ENCODE results near the gene LRMDA. TPM values are rescaled to one million over a fixed set of nuclear protein-coding genes. Genes with fewer than 3 reads are reported as not detected.

Gene LRMDA
- total RNA-seq, 1 donor from 2014 or later, result not detected

DNA sequence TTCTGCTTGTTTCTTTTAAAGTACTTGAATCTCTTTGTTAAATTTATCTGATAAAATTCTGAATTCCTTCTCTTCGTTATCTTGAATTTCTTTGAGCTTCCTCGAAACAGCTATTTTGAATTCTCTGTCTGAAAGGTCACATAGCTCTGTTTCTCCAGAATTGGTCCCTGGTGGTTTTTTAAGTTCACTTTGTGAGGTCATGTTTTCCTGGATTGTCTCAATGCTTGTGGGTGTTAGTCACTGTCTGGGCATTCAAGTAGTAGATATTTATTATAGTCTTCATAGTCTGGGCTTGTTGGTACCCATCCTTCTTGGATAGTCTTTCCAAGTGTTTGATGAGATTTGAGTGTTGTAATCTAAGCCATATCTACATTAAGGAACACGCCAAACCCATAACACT is 1060.6 kb downstream of the LRMDA start:
- TF ChIP-seq, protein P1, sequence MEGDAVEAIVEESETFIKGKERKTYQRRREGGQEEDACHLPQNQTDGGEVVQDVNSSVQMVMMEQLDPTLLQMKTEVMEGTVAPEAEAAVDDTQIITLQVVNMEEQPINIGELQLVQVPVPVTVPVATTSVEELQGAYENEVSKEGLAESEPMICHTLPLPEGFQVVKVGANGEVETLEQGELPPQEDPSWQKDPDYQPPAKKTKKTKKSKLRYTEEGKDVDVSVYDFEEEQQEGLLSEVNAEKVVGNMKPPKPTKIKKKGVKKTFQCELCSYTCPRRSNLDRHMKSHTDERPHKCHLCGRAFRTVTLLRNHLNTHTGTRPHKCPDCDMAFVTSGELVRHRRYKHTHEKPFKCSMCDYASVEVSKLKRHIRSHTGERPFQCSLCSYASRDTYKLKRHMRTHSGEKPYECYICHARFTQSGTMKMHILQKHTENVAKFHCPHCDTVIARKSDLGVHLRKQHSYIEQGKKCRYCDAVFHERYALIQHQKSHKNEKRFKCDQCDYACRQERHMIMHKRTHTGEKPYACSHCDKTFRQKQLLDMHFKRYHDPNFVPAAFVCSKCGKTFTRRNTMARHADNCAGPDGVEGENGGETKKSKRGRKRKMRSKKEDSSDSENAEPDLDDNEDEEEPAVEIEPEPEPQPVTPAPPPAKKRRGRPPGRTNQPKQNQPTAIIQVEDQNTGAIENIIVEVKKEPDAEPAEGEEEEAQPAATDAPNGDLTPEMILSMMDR (IDR thresholded peaks at IDR 0.05), result no peak
- ChIA-PET POLR2A (no interaction called here), CTCF (no interaction called here)
- DNase-seq (no peak), ATAC-seq (ENCODE audit: low read depth) (no peak)
- Mint-ChIP-seq H3K9me3 (peaks cover 9% of the 10 kb centered on the region), H3K4me1 (no peaks in the 10 kb centered on the region), H3K27me3 (no peaks in the 10 kb centered on the region), H3K27ac (no peak overlapping the region), H3K4me3 (no peak overlapping the region), H3K36me3 (ENCODE audit: low read depth) (no peaks in the 10 kb centered on the region)
- intact Hi-C loops (cut with micrococcal nuclease), result no loop called here

DNA sequence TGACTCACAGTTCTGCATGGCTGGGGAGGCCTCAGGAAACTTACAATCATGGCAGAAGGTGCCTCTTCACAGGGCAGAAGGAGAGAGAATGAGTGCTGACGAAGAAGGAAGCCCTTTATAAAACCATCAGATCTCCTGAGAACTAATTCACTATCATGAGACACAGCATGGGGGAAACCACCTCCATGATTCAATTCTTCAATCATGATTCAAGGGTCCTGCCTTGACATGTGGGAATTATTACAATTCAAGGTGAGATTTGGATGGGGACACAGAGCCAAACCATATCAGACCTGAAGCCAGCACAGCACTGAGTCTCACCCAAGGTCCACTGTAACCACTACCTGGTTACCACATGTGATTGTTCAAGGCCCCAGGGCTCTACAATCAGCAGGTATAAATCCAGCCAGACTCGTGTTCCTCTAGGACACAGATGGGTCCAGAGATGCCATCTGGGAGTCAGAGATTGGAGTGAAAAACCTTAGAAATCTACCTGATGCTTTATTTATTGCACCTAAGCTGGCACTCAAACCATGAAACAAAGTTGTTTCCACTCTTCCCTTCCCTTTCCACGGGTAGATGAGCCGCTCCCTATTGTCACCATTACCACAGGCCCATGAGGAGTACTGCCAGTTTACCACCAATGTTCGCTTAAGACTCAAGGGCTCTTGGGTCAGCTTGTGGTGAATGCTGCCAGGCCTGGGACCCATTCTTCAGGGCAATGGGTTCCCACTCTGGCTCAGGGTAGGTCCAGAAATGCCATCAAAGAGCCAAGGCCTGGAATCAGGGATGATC is 1061.5 kb downstream of the LRMDA start:
- no peak overlapping the region for H3K27ac Mint-ChIP-seq
- TF ChIP-seq, protein P1 (IDR thresholded peaks at IDR 0.05), result no peak
- ChIA-PET CTCF (no interaction called here), POLR2A (no interaction called here)
- DNase-seq, result no peak
- no peaks in the 10 kb centered on the region for H3K36me3 Mint-ChIP-seq (ENCODE audit: low read depth)
- H3K4me1 Mint-ChIP-seq, result no peaks in the 10 kb centered on the region
- H3K4me3 Mint-ChIP-seq, result no peak overlapping the region
- no peaks in the 10 kb centered on the region for H3K27me3 Mint-ChIP-seq
- ATAC-seq (ENCODE audit: low read depth), result no peak
- intact Hi-C loops (cut with micrococcal nuclease), result no loop called here
- H3K9me3 Mint-ChIP-seq, result peaks cover 9% of the 10 kb centered on the region

DNA sequence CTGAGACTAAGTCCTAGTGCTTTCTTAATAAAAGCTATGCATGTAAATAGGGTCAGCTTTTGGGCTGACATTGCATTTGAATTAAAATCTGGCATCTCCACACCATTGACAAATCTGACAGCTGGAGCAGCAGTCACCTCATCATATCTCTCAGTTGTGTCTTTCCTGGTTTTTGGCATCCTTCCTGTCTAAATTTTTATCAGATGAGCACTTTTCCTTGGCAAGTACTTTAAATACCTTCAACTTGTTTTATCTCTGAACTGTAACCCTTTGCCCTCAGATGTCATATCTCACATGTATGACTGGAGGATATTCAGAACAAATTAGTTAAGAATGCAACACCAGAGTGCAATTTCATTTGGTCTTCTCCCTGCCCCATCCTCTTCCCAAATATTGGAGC is 1066.2 kb downstream of the LRMDA start:
- POLR2A ChIA-PET, result no interaction called here
- Mint-ChIP-seq H3K27ac (no peak overlapping the region), H3K4me1 (no peaks in the 10 kb centered on the region), H3K4me3 (no peak overlapping the region), H3K27me3 (no peaks in the 10 kb centered on the region), H3K36me3 (ENCODE audit: low read depth) (no peaks in the 10 kb centered on the region), H3K9me3 (peaks cover 1% of the 10 kb centered on the region)
- DNase-seq, result no peak
- no peak for ATAC-seq (ENCODE audit: low read depth)
- TF ChIP-seq, protein P1 (IDR thresholded peaks at IDR 0.05), result no peak
- intact Hi-C loops (cut with micrococcal nuclease), result no loop called here
- CTCF ChIA-PET, result no interaction called here

DNA sequence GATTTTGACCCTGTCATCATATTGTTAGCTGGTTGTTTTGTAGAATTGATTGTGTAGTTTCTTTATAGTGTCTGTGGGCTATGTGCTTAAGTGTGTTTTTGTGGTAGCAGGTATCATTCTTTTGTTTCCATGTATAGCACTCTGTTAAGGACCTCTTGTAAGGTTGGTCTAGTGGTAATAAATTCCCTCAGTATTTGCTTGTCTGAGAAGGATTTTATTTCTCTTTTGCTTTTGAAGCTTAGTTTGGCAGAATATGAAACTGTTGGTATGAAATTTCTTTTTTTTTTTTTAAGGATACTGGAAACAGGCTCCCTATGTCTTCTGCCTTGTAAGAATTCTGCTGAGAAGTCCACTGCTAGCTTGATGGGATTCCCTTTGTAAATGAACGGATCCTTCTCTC is 1073.4 kb downstream of the LRMDA start:
- Mint-ChIP-seq H3K4me3 (no peak overlapping the region), H3K36me3 (ENCODE audit: low read depth) (no peaks in the 10 kb centered on the region), H3K27me3 (no peaks in the 10 kb centered on the region), H3K4me1 (no peaks in the 10 kb centered on the region), H3K27ac (no peak overlapping the region), H3K9me3 (peaks cover 19% of the 10 kb centered on the region)
- POLR2A ChIA-PET, result no interaction called here
- ATAC-seq (ENCODE audit: low read depth) (no peak), DNase-seq (no peak)
- CTCF ChIA-PET, result no interaction called here
- TF ChIP-seq, protein P1 (IDR thresholded peaks at IDR 0.05), result no peak
- intact Hi-C loops (cut with micrococcal nuclease), result no loop called here

DNA sequence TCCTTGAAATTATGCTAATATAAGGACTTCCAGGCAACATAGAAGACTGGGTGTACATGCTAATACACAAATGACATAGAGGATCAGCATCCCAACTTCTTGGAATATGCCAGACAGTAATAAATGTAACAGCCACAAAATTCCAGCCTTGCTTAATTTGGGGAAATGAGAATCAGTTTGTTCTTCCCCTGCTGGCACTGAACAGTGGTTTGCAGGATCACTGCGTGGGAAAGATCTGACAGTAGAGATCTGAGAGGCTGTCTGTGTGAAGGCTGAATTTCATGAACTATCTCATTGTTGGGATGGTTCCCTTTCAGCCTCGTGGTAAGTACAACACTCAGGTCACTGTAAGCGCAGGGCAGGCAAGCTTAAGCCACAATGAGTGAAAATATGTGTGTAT is 1078.0 kb downstream of the LRMDA start:
- ATAC-seq (ENCODE audit: low read depth), result no peak
- ChIA-PET CTCF (no interaction called here), POLR2A (no interaction called here)
- Mint-ChIP-seq H3K4me1 (no peaks in the 10 kb centered on the region), H3K27ac (no peak overlapping the region), H3K27me3 (peaks cover 2% of the 10 kb centered on the region), H3K36me3 (ENCODE audit: low read depth) (no peaks in the 10 kb centered on the region), H3K4me3 (no peak overlapping the region), H3K9me3 (peaks cover 14% of the 10 kb centered on the region)
- intact Hi-C loops (cut with micrococcal nuclease), result no loop called here
- DNase-seq, result no peak
- TF ChIP-seq, protein P1 (IDR thresholded peaks at IDR 0.05), result no peak

All from activated B cell treated with CpG ODN at 0.5 μM for 24 hours (primary cell).